MCF 10A (cell line): Measurements from ENCODE around the gene GLS. TPM values are rescaled to one million over a fixed set of nuclear protein-coding genes. Genes with fewer than 3 reads are reported as not detected.

Source experiments
- BruUV-seq: library from RNA; stranded (reverse); fragments of 400-500 nt; replicated peaks from 2 replicates; lab custom pipeline; 2021; lab: Mats Ljungman, UMichigan
- CTCF ChIA-PET: fragments of 300-600 bp; sonication (Branson Sonifier 250); formaldehyde crosslinking; extraction: SDS; loops from one replicate; lab custom pipeline; 2021; ENCODE audit warnings: antibody characterized with exemption, inconsistent platforms; lab: Yijun Ruan, JAX
- POLR2A ChIA-PET: fragments of 300-600, 350-650 bp; sonication (Branson Sonifier 250); formaldehyde crosslinking; extraction: SDS; loops from one replicate; lab custom pipeline; 2020; ENCODE audit warnings: antibody characterized with exemption, inconsistent platforms; lab: Yijun Ruan, JAX
- DNase-seq: peaks from one replicate; pipeline ENCODE4 v3.0.0-alpha.2; 2018; ENCODE audit not compliant: unreplicated experiment
- H3K27ac Mint-ChIP-seq: one replicate; pipeline ENCODE4 v1.8.0; 2022; ENCODE audit warnings: mild to moderate bottlenecking, low read depth, mixed read lengths; ENCODE audit not compliant: unreplicated experiment
- H3K27me3 Mint-ChIP-seq: one replicate; pipeline ENCODE4 v1.8.0; 2022; ENCODE audit warnings: mixed read lengths; ENCODE audit not compliant: insufficient read depth, unreplicated experiment
- H3K36me3 Mint-ChIP-seq: one replicate; pipeline ENCODE4 v1.8.0; 2022; ENCODE audit warnings: mild to moderate bottlenecking, moderate library complexity, mixed read lengths; ENCODE audit not compliant: insufficient read depth, unreplicated experiment
- H3K4me1 Mint-ChIP-seq: one replicate; pipeline ENCODE4 v1.8.0; 2022; ENCODE audit warnings: mixed read lengths; ENCODE audit not compliant: insufficient read depth, unreplicated experiment
- H3K4me3 Mint-ChIP-seq: one replicate; pipeline ENCODE4 v1.8.0; 2022; ENCODE audit warnings: mild to moderate bottlenecking, moderate library complexity, mixed read lengths; ENCODE audit not compliant: unreplicated experiment
- H3K9me3 Mint-ChIP-seq: one replicate; pipeline ENCODE4 v1.8.0; 2022; ENCODE audit warnings: mixed read lengths; ENCODE audit not compliant: unreplicated experiment
- intact Hi-C: fragments of 100-400 bp; cut with micrococcal nuclease; formaldehyde crosslinking; loops from 2 replicates; pipeline ENCODE4 v1.14.1; 2022
- total RNA-seq: library from RNA; stranded (reverse); gene quantifications from 2 replicates; pipeline ENCODE4 v1.2.3, GENCODE V29; 2022
- TF ChIP-seq, protein P1 (sequence below): fragments of 200-600 bp; IDR thresholded peaks from one replicate; pipeline ENCODE4 v1.8.0; 2022; ENCODE audit warnings: antibody characterized with exemption, mild to moderate bottlenecking; ENCODE audit not compliant: unreplicated experiment

The GLS gene
- total RNA-seq, 1 experiment from 2014 or later, result 121 TPM

DNA sequence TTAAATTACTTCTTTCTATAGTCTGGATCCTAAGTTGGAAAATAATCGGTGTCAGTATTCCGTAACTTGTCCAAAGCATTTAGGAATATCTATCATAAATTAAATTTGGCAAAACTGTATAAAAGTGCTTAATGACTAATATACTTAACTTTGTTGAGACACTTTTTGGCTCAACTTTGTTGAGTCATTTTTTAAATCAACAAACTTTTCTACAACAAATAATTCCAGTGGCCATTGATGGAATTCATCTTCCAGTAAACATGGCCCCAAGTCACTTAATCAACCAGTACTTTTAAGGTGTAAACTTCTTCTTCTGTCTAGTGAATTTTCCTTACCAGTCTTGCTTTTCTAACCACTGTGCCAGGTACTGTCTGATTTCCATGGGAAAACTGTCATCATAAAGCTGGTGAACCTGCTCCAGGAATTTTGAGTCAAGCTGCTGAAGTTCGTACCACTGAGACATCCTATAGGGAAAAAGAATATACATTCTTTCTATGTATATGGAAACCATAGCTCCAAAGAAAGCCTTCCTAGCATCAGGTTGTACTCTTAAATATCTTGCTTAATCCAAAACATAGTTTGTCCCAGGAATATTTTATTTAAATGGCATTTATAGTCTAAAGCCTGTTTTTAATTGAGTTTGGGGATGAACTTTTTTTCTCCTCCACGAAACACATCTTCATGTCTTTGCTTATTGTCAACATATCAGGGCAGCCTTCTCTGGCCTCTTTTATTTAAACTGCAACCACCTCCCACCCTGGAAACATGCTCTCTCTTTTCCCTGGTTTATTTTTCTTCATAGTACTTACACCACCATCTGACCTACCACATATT is 129.1 kb downstream of the GLS start:
- Mint-ChIP-seq H3K4me3 (no peak overlapping the region), H3K36me3 (peaks cover 44% of the 10 kb centered on the region), H3K27ac (no peak overlapping the region), H3K9me3 (no peaks in the 10 kb centered on the region), H3K27me3 (no peaks in the 10 kb centered on the region), H3K4me1 (peaks cover 8% of the 10 kb centered on the region)
- no peak for DNase-seq
- BruUV-seq, result no TSS peak
- ChIA-PET POLR2A (interaction anchor here (0.6 to 3.5 kb wide), 3 partner anchors 9 to 294 kb away, joined by 3 to 21 read pairs (median 11); no protein-coding TSS in a partner anchor), CTCF (interaction anchor here (0.8 to 0.9 kb wide), 2 partner anchors 9 to 13 kb away, joined by 3 to 4 read pairs; no protein-coding TSS in a partner anchor)
- intact Hi-C loops, result loop anchor here (5.0 kb wide), 1 partner anchor 127 kb away; the partner anchor contains the start of gene GLS
- TF ChIP-seq, protein P1, sequence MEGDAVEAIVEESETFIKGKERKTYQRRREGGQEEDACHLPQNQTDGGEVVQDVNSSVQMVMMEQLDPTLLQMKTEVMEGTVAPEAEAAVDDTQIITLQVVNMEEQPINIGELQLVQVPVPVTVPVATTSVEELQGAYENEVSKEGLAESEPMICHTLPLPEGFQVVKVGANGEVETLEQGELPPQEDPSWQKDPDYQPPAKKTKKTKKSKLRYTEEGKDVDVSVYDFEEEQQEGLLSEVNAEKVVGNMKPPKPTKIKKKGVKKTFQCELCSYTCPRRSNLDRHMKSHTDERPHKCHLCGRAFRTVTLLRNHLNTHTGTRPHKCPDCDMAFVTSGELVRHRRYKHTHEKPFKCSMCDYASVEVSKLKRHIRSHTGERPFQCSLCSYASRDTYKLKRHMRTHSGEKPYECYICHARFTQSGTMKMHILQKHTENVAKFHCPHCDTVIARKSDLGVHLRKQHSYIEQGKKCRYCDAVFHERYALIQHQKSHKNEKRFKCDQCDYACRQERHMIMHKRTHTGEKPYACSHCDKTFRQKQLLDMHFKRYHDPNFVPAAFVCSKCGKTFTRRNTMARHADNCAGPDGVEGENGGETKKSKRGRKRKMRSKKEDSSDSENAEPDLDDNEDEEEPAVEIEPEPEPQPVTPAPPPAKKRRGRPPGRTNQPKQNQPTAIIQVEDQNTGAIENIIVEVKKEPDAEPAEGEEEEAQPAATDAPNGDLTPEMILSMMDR, result no peak

DNA sequence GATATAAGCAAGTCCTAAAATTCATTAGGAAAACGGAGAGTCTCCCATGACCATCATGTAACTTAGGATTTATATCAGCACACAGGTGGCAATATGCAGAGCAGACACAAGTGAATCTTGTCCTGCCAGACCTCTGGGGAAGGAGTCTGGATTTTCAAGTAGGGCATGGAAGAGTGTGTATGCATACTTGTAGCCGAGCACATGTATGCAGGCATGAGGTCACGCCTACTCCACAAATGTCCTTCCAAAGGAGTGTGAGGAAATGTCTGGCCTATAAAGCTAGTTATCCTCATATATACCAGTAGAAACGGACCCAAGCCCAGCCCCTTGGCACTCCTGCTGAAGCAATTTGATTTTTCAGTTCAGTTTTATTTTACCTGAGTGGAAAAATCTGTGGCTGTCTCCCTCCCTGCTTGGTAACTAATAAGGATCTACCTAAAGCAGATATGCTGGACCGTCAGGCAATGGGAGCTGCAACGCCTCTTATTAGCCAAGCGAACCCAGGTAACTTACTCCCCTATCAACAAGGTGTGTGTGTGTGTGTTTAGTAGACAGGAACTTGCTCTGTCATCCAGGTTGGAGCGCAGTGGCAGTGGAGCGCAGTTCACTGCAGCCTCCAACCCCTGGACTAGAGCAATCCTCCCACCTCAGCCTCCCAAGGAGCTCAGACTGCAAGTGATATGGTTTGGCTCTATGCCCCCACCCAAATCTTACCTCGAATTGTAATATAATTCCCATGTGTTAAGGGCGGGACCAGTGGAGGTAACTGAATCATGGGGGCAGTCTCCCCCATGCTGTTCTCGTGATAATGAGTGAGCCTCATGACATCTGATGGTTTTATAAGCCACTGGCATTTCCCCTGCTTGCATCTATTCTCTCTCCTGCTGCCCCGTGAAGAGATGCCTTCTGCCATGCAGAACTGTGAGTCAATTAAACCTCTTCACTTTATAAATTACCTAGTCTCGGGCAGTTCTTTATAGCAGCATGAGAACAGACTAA is 130.6 kb downstream of the GLS start:
- H3K9me3 Mint-ChIP-seq, result no peaks in the 10 kb centered on the region
- no peak overlapping the region for H3K4me3 Mint-ChIP-seq
- peaks cover 38% of the 10 kb centered on the region for H3K36me3 Mint-ChIP-seq
- no TSS peak for BruUV-seq
- intact Hi-C loops, result loop anchor here (5.0 kb wide), 1 partner anchor 129 kb away; the partner anchor contains the start of gene GLS
- H3K4me1 Mint-ChIP-seq, result peaks cover 8% of the 10 kb centered on the region
- ChIA-PET CTCF (interaction anchor here (0.5 to 2.0 kb wide), 5 partner anchors 10 to 230 kb away, joined by 4 to 5 read pairs (median 4); no protein-coding TSS in a partner anchor), POLR2A (interaction anchor here (0.6 to 3.5 kb wide), 4 partner anchors 9 to 126 kb away, joined by 3 to 21 read pairs (median 11); no protein-coding TSS in a partner anchor)
- TF ChIP-seq, protein P1, result no peak
- H3K27ac Mint-ChIP-seq, result no peak overlapping the region
- DNase-seq, result no peak
- peaks cover 3% of the 10 kb centered on the region for H3K27me3 Mint-ChIP-seq

DNA sequence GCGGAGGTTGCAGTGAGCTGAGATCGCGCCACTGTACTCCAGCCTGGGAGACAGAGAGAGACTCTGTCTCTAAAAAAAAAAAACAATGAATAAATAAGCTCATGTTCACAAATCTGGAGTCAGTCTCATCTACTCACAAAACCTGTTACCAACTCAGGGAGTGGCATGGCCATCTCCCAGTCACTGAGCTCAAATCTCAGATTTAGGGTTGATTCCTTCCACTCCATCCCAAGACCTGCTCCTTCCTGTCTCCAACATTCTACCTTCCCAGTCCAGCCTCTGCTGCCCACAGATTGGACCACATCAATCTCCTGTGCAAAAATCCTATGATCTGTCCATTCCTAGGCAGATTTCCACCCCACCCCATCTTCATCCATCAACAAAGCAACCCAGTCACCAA is 131.7 kb downstream of the GLS start:
- Mint-ChIP-seq H3K36me3 (peaks cover 27% of the 10 kb centered on the region), H3K4me1 (peaks cover 8% of the 10 kb centered on the region), H3K9me3 (no peaks in the 10 kb centered on the region), H3K27ac (no peak overlapping the region), H3K4me3 (no peak overlapping the region), H3K27me3 (peaks cover 11% of the 10 kb centered on the region)
- DNase-seq, result no peak
- ChIA-PET POLR2A (interaction anchor here (0.6 to 3.5 kb wide), 9 partner anchors 8 to 518 kb away, joined by 3 to 21 read pairs (median 4); partner anchors contain the start of gene GLS), CTCF (interaction anchor here (0.5 to 2.6 kb wide), 12 partner anchors 10 to 668 kb away, joined by 3 to 9 read pairs (median 4); no protein-coding TSS in a partner anchor)
- TF ChIP-seq, protein P1, result no peak
- no TSS peak for BruUV-seq
- intact Hi-C loops, result loop anchor here (5.0 kb wide), 1 partner anchor 130 kb away; the partner anchor contains the start of gene GLS
